Stimulated activated CD4-positive, alpha-beta T cell treated with anti-CD3 and anti-CD28 coated beads, Interleukin-2, amount 100 ng/mL, for 48 hours (primary cell): ENCODE data around the gene ZNF883.

ENCODE experiments used
- DNase-seq, 2 donors: peaks; one replicate each; pipeline ENCODE4 v3.0.0-alpha.2; 2020

ZNF883 gene

DNA sequence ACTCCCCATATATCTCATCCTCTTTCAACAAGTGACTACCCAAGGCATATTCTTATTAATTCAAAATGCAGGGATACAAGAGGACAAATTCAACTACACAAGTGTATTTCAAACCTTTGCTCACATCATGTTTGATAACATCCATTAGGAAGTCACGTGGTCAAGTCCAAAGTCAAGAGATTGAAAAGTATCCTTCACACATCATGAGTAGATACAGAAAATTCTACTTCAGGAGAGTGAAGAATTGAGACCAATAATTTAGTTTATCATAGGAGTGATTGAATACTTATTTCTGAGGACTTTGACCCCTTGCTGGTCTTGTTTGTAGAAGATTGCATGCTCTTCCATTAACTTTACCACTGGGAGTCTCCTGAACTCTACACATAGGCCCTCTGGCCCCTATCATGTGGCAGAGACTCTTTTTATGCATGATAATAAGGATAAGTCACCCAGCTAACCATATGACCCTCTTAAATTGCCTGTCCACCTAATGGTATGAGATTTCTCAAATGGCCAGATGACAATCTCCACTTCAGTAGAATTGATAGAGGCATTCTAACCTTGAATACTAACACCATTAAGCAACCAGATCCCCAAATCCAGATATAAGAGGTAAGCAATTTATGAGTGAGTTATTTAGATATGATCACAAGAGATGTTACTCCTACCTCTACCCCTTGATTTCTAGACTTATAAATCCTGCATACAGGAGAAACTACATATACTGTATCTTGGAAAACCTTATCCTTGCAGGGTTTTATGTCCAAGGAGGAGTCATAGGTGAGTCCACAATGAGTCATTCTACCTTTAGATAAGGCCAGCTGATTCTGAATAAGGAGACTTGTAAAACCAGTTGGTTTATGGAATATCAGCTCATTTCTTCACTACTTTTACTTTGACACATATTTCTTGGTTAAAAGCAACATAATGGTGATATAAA lies 94.7 kb downstream of the ZNF883 start:
- DNase-seq: no peak

DNA sequence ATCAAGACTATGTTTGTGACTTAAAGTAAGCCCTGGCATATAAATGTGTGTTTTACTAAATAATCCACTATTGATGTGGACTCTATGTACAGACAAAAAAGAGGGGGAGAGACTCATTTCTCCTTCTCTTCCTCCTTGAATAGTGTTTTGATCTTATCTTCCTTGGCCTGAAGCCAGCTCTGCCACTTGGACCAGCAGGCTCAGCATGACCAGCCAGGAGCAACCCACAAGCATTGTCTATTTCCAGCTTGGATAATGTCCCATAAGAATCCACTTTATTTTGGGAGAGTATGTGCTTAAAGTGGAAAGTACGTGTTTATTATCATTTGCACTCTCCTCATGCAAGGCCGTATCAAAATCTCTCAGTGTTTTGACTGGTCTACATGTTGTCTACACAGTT lies 97.5 kb downstream of the ZNF883 start:
- no peak for DNase-seq

DNA sequence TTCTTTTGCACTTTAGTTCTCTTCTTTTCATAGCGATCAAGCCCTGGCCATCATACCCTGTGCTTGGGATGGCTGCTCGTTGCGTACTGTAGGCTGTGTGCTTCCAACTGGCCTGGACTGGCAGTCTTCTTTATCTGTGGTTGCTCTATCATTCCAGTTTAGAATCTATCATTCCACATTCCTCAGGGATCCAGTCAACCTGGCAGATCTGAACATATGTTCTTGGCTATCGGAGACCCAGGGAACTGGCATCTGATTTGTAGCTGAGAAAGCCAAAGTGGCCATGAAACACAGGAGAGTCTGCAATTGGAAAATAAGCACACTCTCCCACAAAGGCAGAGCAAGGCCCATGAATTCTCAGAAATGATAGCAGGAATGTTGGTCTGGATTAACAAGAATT lies 98.7 kb downstream of the ZNF883 start:
- DNase-seq: no peak

DNA sequence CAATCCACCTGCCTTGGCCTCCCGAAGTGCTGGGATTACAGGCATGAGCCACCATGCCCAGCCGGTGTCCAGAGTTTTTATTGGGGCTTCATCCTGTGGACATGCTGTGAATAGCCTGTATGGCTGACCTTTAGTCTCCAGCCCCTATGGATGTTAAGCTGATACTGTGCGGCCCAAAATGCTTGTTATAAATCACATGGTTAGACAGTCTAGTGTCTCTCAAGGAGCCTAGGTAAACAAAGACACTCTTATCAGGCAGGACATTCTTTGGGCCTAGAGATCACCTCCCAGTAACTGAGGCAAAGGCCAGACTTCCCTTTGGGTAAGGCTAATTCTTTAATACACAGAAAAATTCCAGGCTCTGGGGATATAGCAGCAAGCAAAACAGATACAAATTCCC lies 99.4 kb downstream of the ZNF883 start:
- no peak for DNase-seq

DNA sequence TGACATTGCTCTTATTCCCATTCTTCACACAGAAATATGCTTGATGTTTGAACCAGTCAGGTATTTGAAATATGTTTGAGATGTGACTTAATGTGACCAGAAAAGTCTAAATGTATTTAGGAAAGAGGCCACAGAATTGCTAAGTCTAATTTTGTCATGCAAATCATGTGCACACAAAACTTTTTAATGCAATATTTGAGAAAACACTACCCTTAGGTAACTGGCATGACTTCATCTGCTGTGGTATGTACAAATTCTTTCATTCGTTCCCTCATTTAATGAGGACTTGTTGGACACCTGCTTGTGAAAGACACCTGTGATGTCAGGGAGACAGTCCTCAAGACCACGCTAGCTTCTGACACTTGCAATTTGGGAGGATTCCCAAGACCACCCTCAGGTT lies 100.3 kb downstream of the ZNF883 start:
- DNase-seq: no peak
